Tibial nerve (tissue), 4 donors: ENCODE data around the gene SDK1.

Source experiments
- CTCF ChIP-seq, 5 experiments: fragments of 200-600 bp in 3 of 5; fragments of 450-650 bp in 2 of 5; sonication (generic) in 3 of 5; IDR thresholded peaks; one replicate each; pipeline ENCODE4 v1.5.1; 2016 to 2019; ENCODE audit warnings: antibody characterized with exemption in 5 of 5, mild to moderate bottlenecking in 3 of 5, moderate library complexity in 2 of 5
- EP300 ChIP-seq, 2 donors: sonication (generic); formaldehyde crosslinking; IDR thresholded peaks; one replicate each; pipeline ENCODE4 v1.6.1; 2017; ENCODE audit warnings: antibody characterized with exemption in 2 of 2, mild to moderate bottlenecking in 1 of 2
- POLR2A ChIP-seq, 2 donors: fragments of 450-650 bp; IDR thresholded peaks; one replicate each; pipeline ENCODE4 v1.6.1; 2017; ENCODE audit warnings: antibody characterized with exemption in 2 of 2, mild to moderate bottlenecking in 2 of 2, moderate library complexity in 2 of 2

DNA sequence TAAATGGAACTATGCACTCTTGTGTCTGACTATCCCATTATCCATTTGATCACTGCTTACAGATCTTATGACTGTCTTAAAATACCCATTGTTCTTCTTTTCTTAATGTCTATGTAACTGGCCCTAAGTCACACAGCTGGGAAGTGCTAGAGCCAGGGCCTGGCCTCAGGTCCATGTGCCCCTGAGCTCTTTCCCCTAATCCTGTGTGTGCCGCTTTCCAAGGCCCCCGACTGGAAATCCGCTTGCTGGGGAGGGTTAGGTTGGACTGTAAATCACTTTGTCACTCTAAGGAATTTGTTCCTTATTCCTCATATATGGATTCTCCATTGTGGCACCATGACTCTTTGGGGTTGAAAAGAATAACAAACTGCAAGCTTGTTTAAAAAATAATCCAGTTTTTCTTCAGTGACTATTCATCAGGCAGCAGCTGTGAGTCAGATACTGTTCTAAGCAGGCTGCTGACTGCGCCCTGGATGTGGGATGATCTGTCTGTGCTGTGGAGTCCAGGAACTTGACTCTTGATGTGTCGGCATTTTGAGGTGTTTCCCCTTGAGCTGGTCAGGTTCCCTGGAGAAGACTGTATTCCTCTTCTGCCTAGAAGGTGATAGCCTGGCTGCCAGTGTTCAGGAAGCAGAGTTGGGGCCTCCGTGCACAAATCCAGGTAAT, 236.3 kb downstream of the SDK1 start:
- no peak for TF ChIP-seq CTCF (IDR thresholded peaks at IDR 0.05)
- TF ChIP-seq POLR2A (IDR thresholded peaks at IDR 0.05): no peak
- no peak for TF ChIP-seq EP300 (IDR thresholded peaks at IDR 0.05)
